HG02852 (cell line): ENCODE data around the gene GPR87.

Experiments
- ATAC-seq: cut with Tn5 transposase; IDR thresholded peaks from one replicate; pipeline ENCODE4 v1.9.1; 2021; ENCODE audit warnings: mild to moderate bottlenecking, moderate library complexity; ENCODE audit not compliant: unreplicated experiment

The GPR87 gene

GRCh38 chr3:151318313-151318712 lies 1.7 kb upstream of the GPR87 start:
- ATAC-seq = no peak

GRCh38 chr3:151315846-151316245 lies 774 bp downstream of the GPR87 start:
- no peak for ATAC-seq

GRCh38 chr3:151315136-151315535 lies 1.5 kb downstream of the GPR87 start:
- ATAC-seq = no peak

- ATAC-seq = no peak
Measured at GRCh38 chr3:151314593-151314992, 2.0 kb downstream of the GPR87 start.

- no peak for ATAC-seq
Measured at GRCh38 chr3:151314137-151314536, 2.5 kb downstream of the GPR87 start.

- no peak for ATAC-seq
Measured at GRCh38 chr3:151312972-151313371, 3.6 kb downstream of the GPR87 start.

- ATAC-seq = no peak
Measured at GRCh38 chr3:151309566-151309965, 7.1 kb downstream of the GPR87 start.

- ATAC-seq = no peak
Measured at GRCh38 chr3:151307583-151308488, 8.8 kb downstream of the GPR87 start.

- ATAC-seq = no peak
Measured at GRCh38 chr3:151307131-151307530, 9.5 kb downstream of the GPR87 start.

- ATAC-seq = no peak
Measured at GRCh38 chr3:151306168-151306810, 10.3 kb downstream of the GPR87 start.

- no peak for ATAC-seq
Measured at GRCh38 chr3:151305775-151306151, 10.9 kb downstream of the GPR87 start.

GRCh38 chr3:151305060-151305774 lies 11.4 kb downstream of the GPR87 start:
- no peak for ATAC-seq

- ATAC-seq = no peak
Measured at GRCh38 chr3:151303751-151304150, 12.9 kb downstream of the GPR87 start.

GRCh38 chr3:151301787-151302186 lies 14.8 kb downstream of the GPR87 start:
- no peak for ATAC-seq

GRCh38 chr3:151300539-151300938 lies 16.1 kb downstream of the GPR87 start:
- no peak for ATAC-seq

GRCh38 chr3:151299006-151299405 lies 17.6 kb downstream of the GPR87 start:
- no peak for ATAC-seq

GRCh38 chr3:151297429-151297828 lies 19.2 kb downstream of the GPR87 start:
- ATAC-seq = no peak

- ATAC-seq = no peak
Measured at GRCh38 chr3:151296226-151296625, 20.4 kb downstream of the GPR87 start.

- ATAC-seq = no peak
Measured at GRCh38 chr3:151293127-151293526, 23.5 kb downstream of the GPR87 start.

- no peak for ATAC-seq
Measured at GRCh38 chr3:151290673-151291072, 25.9 kb downstream of the GPR87 start.

- ATAC-seq = no peak
Measured at GRCh38 chr3:151289445-151289844, 27.2 kb downstream of the GPR87 start.

GRCh38 chr3:151285940-151286339 lies 30.7 kb downstream of the GPR87 start:
- no peak for ATAC-seq
